Measurements from ENCODE around the gene GPATCH2.
"Not testable (repeated sequence)": the region's sequence is repeated elsewhere in the genome, so short reads cannot be mapped to it uniquely, and the experiment has no call there.

The GPATCH2 gene

DNA sequence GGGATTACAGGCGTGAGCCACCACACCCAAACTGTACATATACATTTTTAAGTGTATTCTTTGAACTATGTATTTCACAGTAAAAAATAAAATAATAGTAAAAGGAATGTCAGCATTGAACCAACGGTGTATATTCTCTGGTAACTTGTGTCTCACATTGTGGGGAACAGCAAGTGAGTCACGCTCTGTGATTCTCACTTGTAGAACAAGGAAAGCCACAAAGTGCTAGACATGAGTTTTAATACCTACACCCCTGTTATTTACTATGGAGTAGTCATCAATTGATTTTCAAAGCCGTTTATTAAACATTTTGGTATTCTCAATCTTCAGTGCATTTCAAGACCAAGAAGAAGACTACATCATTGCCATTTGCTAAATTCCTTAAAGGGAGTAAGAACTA, 197.2 kb downstream of the GPATCH2 start:
- no peak for DNase-seq

DNA sequence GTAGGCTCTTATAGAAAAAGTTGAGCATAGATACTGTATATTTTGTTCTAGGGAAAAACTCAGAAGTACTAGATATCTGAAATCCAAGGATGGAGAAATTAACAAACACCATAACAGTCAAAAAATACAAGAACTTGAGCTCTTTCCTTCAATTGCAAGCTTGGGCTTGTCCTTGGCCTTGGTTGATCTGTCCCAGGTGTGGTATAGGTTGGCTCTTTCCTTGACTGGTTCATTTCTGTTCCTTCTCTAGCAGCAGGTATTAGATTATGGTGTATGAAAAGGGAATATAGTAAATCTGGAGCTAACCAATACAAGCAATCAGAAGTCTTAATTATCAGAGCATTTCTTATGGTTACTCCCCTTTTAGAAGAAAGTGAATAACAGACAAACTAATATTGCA, 198.6 kb downstream of the GPATCH2 start:
- DNase-seq = no peak

DNA sequence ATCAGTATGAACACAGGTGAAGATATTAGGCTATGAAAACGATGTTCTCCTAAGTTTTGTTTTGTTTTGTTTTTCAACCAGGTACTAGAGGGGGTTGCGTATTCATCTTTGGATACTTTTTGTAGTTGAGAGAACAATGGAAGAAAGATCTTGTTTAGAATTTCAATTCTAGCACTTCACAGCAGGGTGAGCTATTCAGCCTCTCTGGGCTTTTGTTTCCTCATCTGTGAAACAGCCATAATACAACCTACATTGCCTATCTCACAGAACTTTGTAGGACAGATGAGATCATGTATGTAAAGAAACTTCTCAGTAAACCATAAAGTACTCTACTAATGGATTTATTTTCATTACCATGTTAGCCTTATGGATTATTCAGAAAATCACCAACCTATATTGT, 199.5 kb downstream of the GPATCH2 start:
- no peak for DNase-seq

DNA sequence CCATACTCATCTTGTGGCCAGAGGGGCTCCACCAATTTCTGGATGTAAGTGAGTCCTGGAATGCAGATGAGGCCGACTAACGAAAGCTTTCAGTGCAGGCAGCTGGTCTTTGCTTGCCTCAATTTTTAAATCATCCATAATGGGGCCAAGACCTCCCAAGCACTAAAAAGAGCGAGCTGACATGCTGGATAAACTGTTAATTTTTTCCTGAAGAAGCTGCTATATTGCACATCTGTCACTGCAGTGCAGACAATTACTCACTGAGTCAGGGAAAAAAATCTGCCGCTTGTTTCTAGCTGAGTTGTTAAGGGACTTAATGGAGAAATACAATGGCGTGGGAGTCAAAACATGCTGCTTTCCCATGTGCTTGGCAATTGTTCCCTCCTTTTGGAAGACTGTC, 205.5 kb downstream of the GPATCH2 start:
- DNase-seq = peak; percentile 54

DNA sequence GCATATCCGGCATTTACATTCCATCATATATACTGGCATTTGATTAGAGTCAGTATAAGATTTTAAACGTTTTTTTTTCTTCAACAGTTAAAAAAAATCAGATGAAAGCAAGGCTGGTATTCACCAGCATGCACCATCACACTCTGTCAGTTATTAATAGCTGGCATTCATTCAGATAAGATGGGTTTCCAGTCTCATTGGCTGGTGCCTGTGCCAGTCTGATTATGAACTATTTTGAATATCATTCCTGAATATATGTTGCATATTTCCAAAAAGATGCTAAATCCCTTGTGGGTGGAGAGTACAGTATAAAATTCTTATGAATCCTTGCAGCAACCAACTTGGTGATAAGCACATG, 211.7 kb downstream of the GPATCH2 start:
- DNase-seq = no peak

DNA sequence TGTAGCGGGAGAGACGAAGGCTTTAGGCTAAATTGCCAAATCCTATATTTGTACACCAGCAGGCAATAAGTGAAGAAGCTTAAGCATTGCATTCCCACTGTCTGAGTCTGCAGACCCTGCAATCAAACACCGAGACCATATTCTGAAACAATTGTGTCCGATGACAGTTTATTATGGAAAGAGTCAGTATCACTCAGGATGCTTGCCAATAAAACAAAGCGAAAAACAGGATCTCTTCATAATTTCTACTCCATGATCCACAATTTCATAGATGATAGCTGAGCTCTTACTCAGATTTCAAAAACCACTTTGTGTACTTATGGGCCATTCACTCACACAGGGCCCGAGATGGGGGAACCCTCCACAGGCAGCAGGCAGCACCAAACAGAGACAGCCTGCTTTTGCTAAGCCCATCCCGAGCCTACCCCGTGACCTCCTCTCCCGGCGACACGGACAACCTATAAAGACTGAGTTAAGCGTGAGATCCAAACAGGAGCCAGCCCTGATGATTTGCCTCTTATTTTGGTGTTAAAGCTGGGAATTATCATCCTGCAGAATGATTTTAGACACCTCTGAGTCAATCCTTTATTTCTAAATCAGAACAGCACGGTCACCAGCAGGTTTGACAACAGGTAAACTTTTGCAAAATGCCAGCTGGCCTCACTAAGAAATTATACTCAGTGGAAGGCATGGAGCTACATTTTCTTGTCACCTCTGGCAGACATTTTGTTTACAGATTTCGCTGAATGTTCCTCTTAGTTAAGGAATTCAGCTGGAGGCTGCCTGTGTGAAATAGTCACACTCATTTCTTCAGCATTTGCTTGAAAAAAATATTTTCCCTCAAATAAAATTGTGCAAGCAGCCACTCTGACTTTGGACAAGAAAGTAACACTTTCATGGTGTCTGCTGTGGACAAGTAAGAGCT, 212.4 kb downstream of the GPATCH2 start:
- DNase-seq = no peak

DNA sequence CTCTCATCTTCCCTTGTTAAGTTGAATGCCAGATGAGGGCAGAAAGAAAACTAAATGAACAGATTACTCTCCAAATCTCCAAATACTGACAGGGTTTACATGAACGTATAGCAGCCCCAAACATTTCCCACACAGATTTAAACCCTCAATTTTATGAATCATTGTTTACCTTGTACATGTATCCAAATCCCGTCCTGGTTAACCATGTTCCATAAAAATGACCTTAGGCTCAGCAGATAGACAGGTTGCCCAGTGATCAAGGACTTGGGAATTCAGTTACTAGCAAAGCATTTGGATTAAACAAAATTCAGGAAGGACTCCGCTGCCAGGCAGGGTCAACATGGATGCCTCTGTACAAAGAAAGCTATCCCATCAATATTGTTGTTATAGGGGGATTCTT, 213.5 kb downstream of the GPATCH2 start:
- no peak for DNase-seq

DNA sequence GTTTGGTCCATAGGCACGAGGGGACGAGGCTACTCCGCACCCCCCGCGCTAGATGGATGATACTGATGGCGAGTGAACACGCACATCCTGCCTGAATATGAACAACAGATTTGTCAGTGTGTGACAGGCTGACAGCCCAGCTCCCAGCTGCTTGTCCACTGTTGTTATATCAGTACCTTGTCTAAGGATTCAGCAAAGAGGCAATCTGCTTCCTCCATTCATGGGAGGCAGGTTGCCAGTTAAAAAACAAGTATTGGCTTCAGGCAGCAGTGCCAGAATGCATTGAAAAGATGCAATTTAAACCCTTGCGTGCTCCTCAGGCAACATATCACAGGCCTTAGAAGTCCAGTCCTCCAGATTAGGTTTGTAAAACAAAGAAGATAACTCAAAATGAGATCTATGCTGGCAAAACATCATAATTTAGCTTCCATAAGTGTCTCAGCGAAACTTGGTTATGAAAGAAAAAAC, 223.3 kb downstream of the GPATCH2 start:
- no peak for DNase-seq

DNA sequence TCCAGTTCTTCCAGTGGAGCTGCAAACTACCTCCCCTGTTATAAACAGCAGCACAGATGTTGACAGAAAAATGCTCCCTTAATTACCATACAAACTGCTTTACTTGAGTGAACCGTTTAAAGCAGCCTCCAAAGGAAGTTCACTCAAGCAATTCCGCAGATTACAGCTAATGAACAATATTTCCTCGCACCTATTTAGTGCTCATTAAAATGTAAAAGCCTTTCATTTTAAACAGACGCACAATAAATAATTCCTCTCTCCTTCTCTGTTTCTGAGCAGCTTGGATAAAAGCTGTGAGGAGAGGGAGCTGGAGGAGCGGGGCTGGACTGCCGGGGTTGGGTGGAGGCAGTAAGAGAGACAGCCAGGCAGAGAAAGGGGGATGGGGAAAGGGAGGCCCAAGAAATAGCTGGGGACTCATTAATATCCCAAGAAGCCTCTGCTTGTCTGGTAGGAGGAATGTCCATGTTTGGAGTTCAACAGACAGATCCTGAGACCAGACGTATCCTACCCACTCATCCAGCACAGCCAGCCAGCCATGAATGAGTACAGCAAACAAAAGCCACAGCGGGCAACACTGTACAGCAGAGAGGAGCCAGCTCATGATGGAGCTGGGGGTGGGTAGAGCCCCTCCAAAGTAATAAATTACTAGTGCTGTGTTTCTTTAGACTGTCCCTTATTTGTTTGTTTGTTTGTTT, 227.7 kb downstream of the GPATCH2 start:
- no peak for DNase-seq

DNA sequence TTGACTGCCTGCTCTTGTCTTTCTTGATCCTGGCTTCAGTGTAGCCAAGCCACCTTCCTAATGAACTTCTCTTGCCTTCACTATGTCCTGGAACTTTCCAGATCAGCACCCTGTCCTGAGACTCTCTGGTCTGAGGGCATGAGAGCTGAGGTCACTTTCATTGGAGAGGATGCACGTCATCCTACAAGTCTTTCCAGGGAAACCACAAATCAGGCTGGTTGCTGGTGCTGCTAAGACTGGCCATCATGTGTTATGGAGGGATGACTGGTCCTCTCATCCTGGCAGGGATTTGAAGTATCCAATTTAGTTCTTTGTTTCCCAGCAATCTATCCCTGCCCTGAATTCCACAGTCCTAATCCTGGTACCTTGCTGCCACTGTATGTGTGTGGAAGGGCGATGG, 228.6 kb downstream of the GPATCH2 start:
- DNase-seq = no peak

DNA sequence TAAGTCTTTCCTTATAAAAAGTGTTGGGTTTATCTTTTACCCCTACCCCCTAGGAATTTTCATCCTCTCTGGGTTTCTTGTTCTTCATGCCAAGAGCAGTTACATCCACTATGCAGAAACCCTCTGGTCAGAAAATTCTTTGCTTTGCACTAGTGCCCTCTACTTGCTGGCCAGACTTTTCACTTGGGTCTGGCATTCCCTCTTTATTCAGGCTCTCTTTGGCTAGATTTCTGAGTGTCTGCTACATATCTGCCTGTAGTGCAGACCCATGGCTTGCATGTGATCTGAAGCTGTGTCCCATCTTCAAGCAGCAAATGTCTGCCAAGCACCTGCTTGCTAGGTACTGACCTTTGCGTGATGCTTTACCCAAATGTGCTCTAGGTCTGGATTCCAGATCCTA, 237.0 kb downstream of the GPATCH2 start:
- DNase-seq = no peak

DNA sequence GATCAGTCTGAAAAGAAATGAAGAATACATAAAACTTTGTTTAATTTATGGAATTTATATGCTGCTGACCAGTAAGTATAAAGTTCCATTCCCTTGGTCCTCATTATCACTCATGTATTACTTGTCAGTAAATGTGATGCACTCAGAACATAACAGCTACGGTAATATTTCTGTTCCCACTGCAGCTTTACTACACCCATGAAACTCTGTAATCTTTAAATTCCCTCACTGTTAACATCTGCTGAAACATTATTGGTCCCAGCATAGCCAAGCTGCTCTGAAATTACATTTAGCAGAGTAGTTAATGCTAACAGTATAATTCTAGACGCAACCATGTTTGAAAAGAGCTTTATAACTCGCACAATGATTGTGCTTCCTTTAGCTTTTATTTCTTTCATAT, 238.4 kb downstream of the GPATCH2 start:
- DNase-seq = no peak

DNA sequence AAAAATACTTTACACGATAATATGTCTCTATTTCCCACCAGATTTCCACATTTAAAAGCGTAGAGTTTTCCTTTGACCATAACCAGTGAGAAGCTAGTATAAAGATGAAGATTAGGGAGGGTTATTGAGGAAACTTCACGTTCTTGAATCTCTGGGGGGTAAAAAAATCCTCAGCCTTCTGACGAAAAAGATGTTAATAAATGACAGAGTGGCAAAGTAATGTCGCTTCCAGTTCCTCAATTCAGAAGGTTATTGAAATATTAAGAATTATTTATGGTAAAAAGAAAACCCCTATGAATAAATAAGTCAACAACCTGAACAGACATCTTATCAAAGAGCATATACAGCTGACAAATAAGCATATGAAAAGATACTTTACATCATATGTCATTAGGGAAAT, 241.0 kb downstream of the GPATCH2 start:
- DNase-seq = no peak

DNA sequence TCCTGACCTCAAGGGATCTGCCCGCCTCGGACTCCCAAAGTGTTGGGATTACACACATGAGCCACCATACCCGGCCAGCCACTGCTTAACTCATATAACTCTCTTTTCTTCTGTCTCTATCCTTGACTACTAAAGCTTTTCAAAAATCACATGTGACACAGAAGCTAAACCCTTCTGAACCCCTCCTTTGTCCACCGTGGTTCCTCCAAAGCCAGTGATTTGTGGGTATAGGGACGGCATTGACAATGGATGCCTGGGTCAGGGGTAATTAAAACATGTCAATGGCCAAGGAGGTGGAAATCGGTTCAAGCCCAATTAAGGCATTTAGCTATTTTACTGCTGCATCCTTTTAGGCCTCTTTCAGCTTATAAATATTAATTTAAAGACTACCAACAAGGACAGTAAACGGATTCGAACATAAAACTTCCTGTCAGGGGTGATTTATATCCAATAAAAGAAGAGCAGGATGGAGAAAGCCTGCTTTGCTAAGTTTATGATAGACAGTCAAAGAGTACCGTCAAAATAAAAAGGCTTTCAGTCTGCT, 242.3 kb downstream of the GPATCH2 start:
- DNase-seq = no peak

DNA sequence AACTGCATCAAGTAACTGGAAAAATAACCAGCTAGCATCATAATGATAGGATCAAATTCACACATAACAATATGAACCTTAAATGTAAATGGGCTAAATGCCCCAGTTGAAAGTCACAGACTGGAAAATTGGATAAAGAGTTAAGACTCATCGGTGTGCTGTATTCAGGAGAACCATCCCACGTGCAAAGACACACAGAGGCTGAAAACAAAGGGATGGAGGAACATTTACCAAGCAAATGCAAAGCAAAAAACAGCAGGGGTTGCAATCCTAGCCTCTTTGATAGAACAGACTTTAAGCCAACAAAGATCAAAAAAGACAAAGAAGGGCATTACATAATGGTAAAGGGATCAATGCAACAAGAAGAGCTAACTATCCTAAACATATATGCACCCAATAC, 249.1 kb downstream of the GPATCH2 start:
- DNase-seq = not testable (repeated sequence)

DNA sequence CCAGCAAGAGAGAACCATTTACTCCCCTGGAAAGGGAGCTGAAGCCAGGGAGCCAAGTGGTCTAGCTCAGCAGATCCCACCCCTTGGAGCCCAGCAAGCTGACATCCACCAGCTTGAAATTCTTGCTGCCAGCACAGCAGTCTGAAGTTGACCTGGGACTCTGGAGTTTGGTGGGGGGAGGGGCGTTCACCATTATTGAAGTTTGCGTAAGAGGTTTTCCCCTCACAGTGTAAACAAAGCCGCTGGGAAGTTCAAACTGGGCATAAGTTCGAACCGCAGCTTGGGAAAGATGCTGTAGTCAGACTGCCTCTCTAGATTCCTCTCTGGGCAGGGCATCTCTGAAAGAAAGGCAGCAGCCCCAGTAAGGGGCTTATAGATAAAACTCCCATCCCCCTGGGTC, 251.1 kb downstream of the GPATCH2 start:
- not testable (repeated sequence) for DNase-seq

DNA sequence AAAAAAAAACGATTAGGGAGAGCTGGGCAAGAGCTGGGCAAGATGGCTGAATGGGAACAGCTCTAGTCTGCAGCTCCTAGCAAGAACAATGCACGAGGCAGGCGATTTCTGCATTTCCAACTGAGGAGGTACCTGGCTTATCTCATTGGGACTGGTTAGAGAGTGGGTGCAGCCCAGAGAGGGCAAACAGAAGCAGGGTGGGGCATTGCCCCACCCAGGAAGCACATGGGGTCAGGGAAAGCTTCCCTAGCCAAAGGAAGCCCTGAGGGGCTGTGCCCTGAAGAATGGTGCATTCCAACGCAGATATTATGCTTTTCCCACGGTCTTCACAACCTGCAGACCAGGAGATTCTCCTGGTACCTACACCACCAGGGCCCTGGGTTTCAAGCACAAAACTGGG, 251.6 kb downstream of the GPATCH2 start:
- no peak for DNase-seq
